ENCODE measurements around the gene EHBP1.
"Not testable (repeated sequence)": the region's sequence is repeated elsewhere in the genome, so short reads cannot be mapped to it uniquely, and the experiment has no call there.

EHBP1 gene

DNA sequence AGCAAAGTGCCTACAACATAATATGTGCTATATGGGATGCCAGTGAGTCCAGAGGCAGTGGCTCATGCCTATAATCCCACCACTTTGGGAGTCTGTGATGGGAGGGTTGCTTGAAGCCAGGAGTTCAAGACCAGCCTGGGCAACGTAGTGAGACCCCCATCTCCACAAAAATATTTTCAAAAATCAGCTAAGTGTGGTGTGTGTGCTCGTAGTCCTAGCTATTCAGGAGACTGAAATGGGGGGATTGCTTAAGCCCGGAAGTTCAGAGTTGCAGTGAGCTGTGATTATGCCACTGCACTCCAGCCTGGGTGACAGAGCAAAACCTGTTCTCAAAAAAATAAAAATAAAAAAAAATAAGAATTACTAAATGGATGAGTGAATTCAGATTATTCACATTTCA is 368.5 kb downstream of the EHBP1 start:
- DNase-seq (ENCODE audit: low read depth in 2 of 2): no peak

- DNase-seq (ENCODE audit: low read depth in 2 of 2): not testable (repeated sequence)
Observed at GRCh38 chr2:63074399-63074798, 368.9 kb downstream of the EHBP1 start.

GRCh38 chr2:63078852-63079606 is 373.5 kb downstream of the EHBP1 start:
- no peak for DNase-seq (ENCODE audit: low read depth in 2 of 2)

- DNase-seq (ENCODE audit: low read depth in 2 of 2): no peak
Observed at GRCh38 chr2:63081404-63081803, 375.9 kb downstream of the EHBP1 start.

GRCh38 chr2:63086687-63087086 is 381.2 kb downstream of the EHBP1 start:
- DNase-seq (ENCODE audit: low read depth in 2 of 2): no peak

GRCh38 chr2:63092401-63092800 is 386.9 kb downstream of the EHBP1 start:
- no peak for DNase-seq (ENCODE audit: low read depth in 2 of 2)

- DNase-seq (ENCODE audit: low read depth in 2 of 2): no peak
Observed at GRCh38 chr2:63092857-63093256, 387.3 kb downstream of the EHBP1 start.

- DNase-seq (ENCODE audit: low read depth in 2 of 2): no peak
Observed at GRCh38 chr2:63093502-63093901, 388.0 kb downstream of the EHBP1 start.

All from stimulated activated CD4-positive, alpha-beta T cell treated with anti-CD3 and anti-CD28 coated beads, Interleukin-1b, Interleukin-23, amount 100 ng/mL, for 1 hour (primary cell).